ENCODE results near the gene GTPBP4.

- TF ChIP-seq CTCF (IDR thresholded peaks at IDR 0.05) (no peak), POLR2AphosphoS5 (IDR thresholded peaks at IDR 0.05) (no peak), EP300 (IDR thresholded peaks at IDR 0.05) (no peak), POLR2A (IDR thresholded peaks at IDR 0.05) (no peak)
These were observed 25.9 kb upstream of the GTPBP4 start for GRCh38 chr10:962342-962741.
